ENCODE results near the gene NTRK3. TPM values are rescaled to one million over a fixed set of nuclear protein-coding genes. Genes with fewer than 3 reads are reported as not detected.

The NTRK3 gene
- total and polyA plus RNA-seq, 4 experiments from 2014 or later, result 0.67 TPM; not detected in 3

DNA sequence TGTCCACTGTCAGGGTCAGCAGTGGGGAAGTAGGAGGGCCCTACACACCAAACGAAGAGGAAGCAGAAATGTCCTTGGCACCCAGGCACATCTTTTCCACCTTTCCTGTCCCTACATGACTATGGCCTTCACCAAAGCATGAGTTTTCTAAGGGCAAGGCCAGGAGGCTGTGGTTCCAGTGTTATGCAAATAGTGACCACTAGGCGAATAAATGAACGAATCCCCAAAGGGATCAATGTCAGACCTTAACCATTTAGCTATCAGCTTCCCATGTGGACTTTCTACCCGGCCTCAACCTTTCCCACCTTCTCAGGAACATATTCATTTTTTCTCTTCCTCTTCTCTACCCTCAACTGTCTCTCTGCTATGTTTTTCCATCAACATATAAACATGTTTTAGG lies 63.1 kb downstream of the NTRK3 start:
- H3K9me3 ChIP-seq (ENCODE audit: control insufficient read depth in 1 of 2, low read length in 2 of 2), result no peaks in the 10 kb centered on the region
- CTCF ChIA-PET (ENCODE audit: partially characterized antibody), result no interaction called here
- H3K4me1 Mint-ChIP-seq, result no peaks in the 10 kb centered on the region
- no peak for DNase-seq
- no peak overlapping the region for H3K4me3 ChIP-seq (ENCODE audit: low read length in 2 of 2)
- POLR2A ChIA-PET (ENCODE audit: partially characterized antibody), result no interaction called here
- H3K27ac ChIP-seq (ENCODE audit: low read depth, low read length), result no peak overlapping the region
- H3K4me1 ChIP-seq (ENCODE audit: insufficient read depth, low read length), result no peaks in the 10 kb centered on the region
- H3K9me3 Mint-ChIP-seq, result peaks cover 0 to 3% (median 0%) of the 10 kb centered on the region in 8 donors
- no peaks in the 10 kb centered on the region for H3K36me3 ChIP-seq (ENCODE audit: insufficient read depth, low read length)
- intact Hi-C loops (cut with micrococcal nuclease), result no loop called here
- H3K27me3 Mint-ChIP-seq, result peaks cover 16 to 17% of the 10 kb centered on the region in 2 donors
- no peaks in the 10 kb centered on the region for H3K36me3 Mint-ChIP-seq
- no peak overlapping the region for H3K4me3 Mint-ChIP-seq
- no peak overlapping the region for H3K27ac Mint-ChIP-seq
- no peaks in the 10 kb centered on the region for H3K27me3 ChIP-seq (ENCODE audit: insufficient read depth, low read length)

DNA sequence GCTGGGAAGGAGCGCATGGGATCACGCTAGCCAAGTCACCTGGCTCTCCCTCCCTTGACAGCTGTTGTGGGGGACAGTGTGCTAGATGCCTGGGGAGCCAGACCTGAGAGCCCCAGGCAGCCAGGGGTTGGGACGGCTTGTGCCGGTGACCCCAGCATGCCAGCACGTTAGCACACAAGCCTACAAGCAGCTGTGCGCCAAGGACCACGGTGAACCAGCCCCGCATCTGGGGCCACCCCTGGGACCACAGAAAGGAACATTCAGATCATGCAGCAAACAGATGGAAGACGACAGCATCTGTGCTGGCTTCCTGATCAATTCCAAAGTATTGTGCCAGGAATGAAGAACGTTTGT lies 64.8 kb downstream of the NTRK3 start:
- H3K4me1 ChIP-seq (ENCODE audit: insufficient read depth, low read length), result no peaks in the 10 kb centered on the region
- Mint-ChIP-seq H3K4me1 (no peaks in the 10 kb centered on the region), H3K27ac (no peak overlapping the region), H3K36me3 (no peaks in the 10 kb centered on the region), H3K27me3 (peaks cover 14 to 16% of the 10 kb centered on the region in 2 donors), H3K9me3 (peaks cover 0 to 2% (median 0%) of the 10 kb centered on the region in 8 donors), H3K4me3 (no peak overlapping the region)
- no peak overlapping the region for H3K27ac ChIP-seq (ENCODE audit: low read depth, low read length)
- no peaks in the 10 kb centered on the region for H3K27me3 ChIP-seq (ENCODE audit: insufficient read depth, low read length)
- DNase-seq, result no peak
- ChIA-PET CTCF (ENCODE audit: partially characterized antibody) (no interaction called here), POLR2A (ENCODE audit: partially characterized antibody) (no interaction called here)
- H3K9me3 ChIP-seq (ENCODE audit: control insufficient read depth in 1 of 2, low read length in 2 of 2), result no peaks in the 10 kb centered on the region
- no peaks in the 10 kb centered on the region for H3K36me3 ChIP-seq (ENCODE audit: insufficient read depth, low read length)
- H3K4me3 ChIP-seq (ENCODE audit: low read length in 2 of 2), result no peak overlapping the region
- intact Hi-C loops (cut with micrococcal nuclease), result no loop called here

- Histone ChIP-seq H3K9me3 (ENCODE audit: control insufficient read depth in 1 of 2, low read length in 2 of 2) (no peaks in the 10 kb centered on the region), H3K27ac (ENCODE audit: low read depth, low read length) (no peak overlapping the region), H3K27me3 (ENCODE audit: insufficient read depth, low read length) (no peaks in the 10 kb centered on the region), H3K36me3 (ENCODE audit: insufficient read depth, low read length) (no peaks in the 10 kb centered on the region), H3K4me1 (ENCODE audit: insufficient read depth, low read length) (no peaks in the 10 kb centered on the region), H3K4me3 (ENCODE audit: low read length in 2 of 2) (no peak overlapping the region)
- Mint-ChIP-seq H3K36me3 (no peaks in the 10 kb centered on the region), H3K27ac (no peak overlapping the region), H3K4me1 (no peaks in the 10 kb centered on the region), H3K27me3 (peaks cover 14% of the 10 kb centered on the region in 2 donors), H3K4me3 (no peak overlapping the region), H3K9me3 (no peaks in the 10 kb centered on the region)
- DNase-seq, result no peak
- ChIA-PET POLR2A (ENCODE audit: partially characterized antibody) (no interaction called here), CTCF (ENCODE audit: partially characterized antibody) (no interaction called here)
- intact Hi-C loops (cut with micrococcal nuclease), result no loop called here
Measured at GRCh38 chr15:88190232-88190631, 66.3 kb downstream of the NTRK3 start.

GRCh38 chr15:88188300-88188699 lies 68.2 kb downstream of the NTRK3 start:
- Mint-ChIP-seq H3K27me3 (peaks cover 3 to 5% of the 10 kb centered on the region in 2 donors), H3K36me3 (no peaks in the 10 kb centered on the region), H3K4me1 (no peaks in the 10 kb centered on the region), H3K9me3 (no peaks in the 10 kb centered on the region), H3K4me3 (no peak overlapping the region), H3K27ac (no peak overlapping the region)
- intact Hi-C loops (cut with micrococcal nuclease), result no loop called here
- POLR2A ChIA-PET (ENCODE audit: partially characterized antibody), result no interaction called here
- CTCF ChIA-PET (ENCODE audit: partially characterized antibody), result no interaction called here
- no peak for DNase-seq
- H3K36me3 ChIP-seq (ENCODE audit: insufficient read depth, low read length), result no peaks in the 10 kb centered on the region
- H3K4me3 ChIP-seq (ENCODE audit: low read length in 2 of 2), result no peak overlapping the region
- H3K27me3 ChIP-seq (ENCODE audit: insufficient read depth, low read length), result no peaks in the 10 kb centered on the region
- no peak overlapping the region for H3K27ac ChIP-seq (ENCODE audit: low read depth, low read length)
- H3K4me1 ChIP-seq (ENCODE audit: insufficient read depth, low read length), result no peaks in the 10 kb centered on the region
- H3K9me3 ChIP-seq (ENCODE audit: control insufficient read depth in 1 of 2, low read length in 2 of 2), result no peaks in the 10 kb centered on the region

- Mint-ChIP-seq H3K27ac (no peak overlapping the region), H3K4me3 (no peak overlapping the region), H3K4me1 (no peaks in the 10 kb centered on the region), H3K9me3 (no peaks in the 10 kb centered on the region), H3K36me3 (no peaks in the 10 kb centered on the region), H3K27me3 (peaks cover 1 to 9% of the 10 kb centered on the region in 2 donors)
- CTCF ChIA-PET (ENCODE audit: partially characterized antibody), result no interaction called here
- Histone ChIP-seq H3K4me3 (ENCODE audit: low read length in 2 of 2) (no peak overlapping the region), H3K27ac (ENCODE audit: low read depth, low read length) (no peak overlapping the region), H3K36me3 (ENCODE audit: insufficient read depth, low read length) (no peaks in the 10 kb centered on the region), H3K9me3 (ENCODE audit: control insufficient read depth in 1 of 2, low read length in 2 of 2) (no peaks in the 10 kb centered on the region), H3K4me1 (ENCODE audit: insufficient read depth, low read length) (no peaks in the 10 kb centered on the region), H3K27me3 (ENCODE audit: insufficient read depth, low read length) (no peaks in the 10 kb centered on the region)
- no peak for DNase-seq
- POLR2A ChIA-PET (ENCODE audit: partially characterized antibody), result no interaction called here
- intact Hi-C loops (cut with micrococcal nuclease), result no loop called here
Measured at GRCh38 chr15:88187195-88187594, 69.3 kb downstream of the NTRK3 start.

DNA sequence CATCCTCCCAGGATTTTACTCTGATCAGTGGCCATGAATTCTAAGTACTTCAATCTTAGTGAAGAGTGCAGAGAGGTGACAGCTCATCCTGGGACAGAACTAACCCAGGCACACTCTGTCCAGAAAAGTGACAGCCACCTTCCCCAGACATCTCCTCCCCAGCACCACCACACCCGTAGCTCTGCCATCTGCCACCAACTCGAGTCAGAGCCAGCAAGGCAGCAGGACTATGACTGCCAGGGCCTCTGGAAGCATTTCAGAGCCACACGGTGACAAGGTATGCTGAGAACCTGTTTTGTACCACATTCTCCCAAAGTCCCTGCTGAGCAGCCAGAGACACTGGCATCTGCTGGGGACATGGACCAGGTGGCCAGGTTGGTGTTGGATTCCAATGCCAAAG lies 71.0 kb downstream of the NTRK3 start:
- Histone ChIP-seq H3K9me3 (ENCODE audit: control insufficient read depth in 1 of 2, low read length in 2 of 2) (no peaks in the 10 kb centered on the region), H3K27ac (ENCODE audit: low read depth, low read length) (no peak overlapping the region), H3K36me3 (ENCODE audit: insufficient read depth, low read length) (no peaks in the 10 kb centered on the region), H3K4me1 (ENCODE audit: insufficient read depth, low read length) (no peaks in the 10 kb centered on the region), H3K4me3 (ENCODE audit: low read length in 2 of 2) (no peak overlapping the region), H3K27me3 (ENCODE audit: insufficient read depth, low read length) (no peaks in the 10 kb centered on the region)
- no peak overlapping the region for H3K27ac Mint-ChIP-seq
- no peak overlapping the region for H3K4me3 Mint-ChIP-seq
- no peak for DNase-seq
- H3K4me1 Mint-ChIP-seq, result no peaks in the 10 kb centered on the region
- H3K9me3 Mint-ChIP-seq, result no peaks in the 10 kb centered on the region
- intact Hi-C loops (cut with micrococcal nuclease), result no loop called here
- ChIA-PET CTCF (ENCODE audit: partially characterized antibody) (no interaction called here), POLR2A (ENCODE audit: partially characterized antibody) (no interaction called here)
- peaks cover 1 to 10% of the 10 kb centered on the region in 2 donors for H3K27me3 Mint-ChIP-seq
- no peaks in the 10 kb centered on the region for H3K36me3 Mint-ChIP-seq

DNA sequence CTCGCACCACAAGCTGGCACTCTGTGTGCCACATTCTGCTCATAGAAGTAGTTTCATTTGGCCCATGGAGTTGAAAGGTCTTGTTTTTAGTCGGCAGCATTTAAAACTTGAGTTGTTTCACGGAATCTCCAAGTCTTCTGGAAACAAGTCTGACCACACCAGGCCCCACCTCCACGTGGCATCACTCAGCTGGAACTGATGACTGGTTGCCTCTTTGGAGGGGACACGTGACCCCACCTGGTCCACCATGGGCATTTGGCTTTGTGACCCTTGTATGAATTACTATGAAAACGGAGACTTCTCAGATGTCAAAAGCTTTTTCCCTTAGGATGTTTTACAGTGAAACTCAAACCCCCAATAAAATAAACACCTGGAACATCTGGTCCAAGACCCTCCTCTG lies 74.9 kb downstream of the NTRK3 start:
- Histone ChIP-seq H3K9me3 (ENCODE audit: control insufficient read depth in 1 of 2, low read length in 2 of 2) (no peaks in the 10 kb centered on the region), H3K27me3 (ENCODE audit: insufficient read depth, low read length) (no peaks in the 10 kb centered on the region), H3K27ac (ENCODE audit: low read depth, low read length) (no peak overlapping the region), H3K4me3 (ENCODE audit: low read length in 2 of 2) (no peak overlapping the region), H3K4me1 (ENCODE audit: insufficient read depth, low read length) (no peaks in the 10 kb centered on the region), H3K36me3 (ENCODE audit: insufficient read depth, low read length) (no peaks in the 10 kb centered on the region)
- H3K9me3 Mint-ChIP-seq, result no peaks in the 10 kb centered on the region
- POLR2A ChIA-PET (ENCODE audit: partially characterized antibody), result no interaction called here
- no peaks in the 10 kb centered on the region for H3K4me1 Mint-ChIP-seq
- no peak overlapping the region for H3K27ac Mint-ChIP-seq
- peaks cover 3 to 12% of the 10 kb centered on the region in 2 donors for H3K27me3 Mint-ChIP-seq
- intact Hi-C loops (cut with micrococcal nuclease), result no loop called here
- H3K4me3 Mint-ChIP-seq, result no peak overlapping the region
- CTCF ChIA-PET (ENCODE audit: partially characterized antibody), result no interaction called here
- DNase-seq, result no peak
- no peaks in the 10 kb centered on the region for H3K36me3 Mint-ChIP-seq

DNA sequence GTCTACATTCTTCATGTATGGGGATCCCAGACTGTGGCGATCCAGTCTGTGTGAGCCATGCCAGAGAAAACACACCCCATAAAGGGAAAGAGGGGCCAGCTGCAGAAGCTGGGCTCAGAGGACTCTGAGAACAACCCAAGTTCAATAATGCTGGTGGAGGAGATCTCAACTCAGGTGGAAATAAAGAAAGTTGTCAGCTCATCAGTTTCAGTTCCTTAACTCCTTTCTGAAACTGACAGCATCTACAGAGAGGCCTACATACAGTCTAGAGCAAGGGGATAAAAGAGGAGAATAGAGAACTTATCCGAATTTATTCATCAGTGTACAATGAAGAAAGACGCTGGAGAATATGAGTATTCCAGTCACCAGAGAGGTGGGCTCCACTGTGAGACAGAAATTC lies 77.0 kb downstream of the NTRK3 start:
- H3K27ac Mint-ChIP-seq, result no peak overlapping the region
- ChIA-PET CTCF (ENCODE audit: partially characterized antibody) (interaction anchor here (0.9 kb wide), 1 partner anchor 67 kb away, joined by 3 read pairs; no protein-coding TSS in a partner anchor), POLR2A (ENCODE audit: partially characterized antibody) (no interaction called here)
- H3K4me3 ChIP-seq (ENCODE audit: low read length in 2 of 2), result no peak overlapping the region
- no peaks in the 10 kb centered on the region for H3K36me3 Mint-ChIP-seq
- no peaks in the 10 kb centered on the region for H3K4me1 ChIP-seq (ENCODE audit: insufficient read depth, low read length)
- no peak overlapping the region for H3K4me3 Mint-ChIP-seq
- no peaks in the 10 kb centered on the region for H3K36me3 ChIP-seq (ENCODE audit: insufficient read depth, low read length)
- intact Hi-C loops (cut with micrococcal nuclease), result no loop called here
- H3K27ac ChIP-seq (ENCODE audit: low read depth, low read length), result no peak overlapping the region
- H3K4me1 Mint-ChIP-seq, result no peaks in the 10 kb centered on the region
- no peak for DNase-seq
- no peaks in the 10 kb centered on the region for H3K9me3 ChIP-seq (ENCODE audit: control insufficient read depth in 1 of 2, low read length in 2 of 2)
- peaks cover 3 to 12% of the 10 kb centered on the region in 2 donors for H3K27me3 Mint-ChIP-seq
- H3K9me3 Mint-ChIP-seq, result no peaks in the 10 kb centered on the region
- no peaks in the 10 kb centered on the region for H3K27me3 ChIP-seq (ENCODE audit: insufficient read depth, low read length)

Measured in CD4-positive, alpha-beta memory T cell (primary cell).